HTERT RPE-1 (cell line): ENCODE results near the gene NOP14.
"Not testable (repeated sequence)": the region's sequence is repeated elsewhere in the genome, so short reads cannot be mapped to it uniquely, and the experiment has no call there.

Experiments used
- in situ Hi-C: fragments of 300-500 bp; cut with MboI; formaldehyde crosslinking; loops from 4 replicates; pipeline ENCODE4 v1.14.3; 2020; ENCODE audit warnings: low sequenced_read_pairs

Gene NOP14

GRCh38 chr4:2918300-2918699, 44.9 kb downstream of the NOP14 start:
- in situ Hi-C loops: not testable (repeated sequence)

DNA sequence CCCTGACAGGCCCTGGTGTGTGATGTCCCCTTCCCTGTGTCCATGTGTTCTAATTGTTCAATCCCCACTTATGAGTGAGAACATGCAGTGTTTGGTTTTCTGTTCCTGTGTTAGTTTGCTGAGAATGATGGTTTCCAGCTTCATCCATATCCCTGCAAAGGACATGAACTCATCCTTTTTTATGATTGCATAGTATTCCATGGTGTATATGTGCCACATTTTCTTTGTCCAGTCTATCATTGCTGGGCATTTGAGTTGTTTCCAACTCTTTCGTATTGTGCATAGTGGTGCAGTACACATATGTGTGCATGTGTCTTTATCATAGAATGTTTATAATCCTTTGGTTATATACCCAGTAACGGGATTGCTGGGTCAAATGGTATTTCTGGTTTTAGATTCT, 46.5 kb downstream of the NOP14 start:
- in situ Hi-C loops: not testable (repeated sequence)

DNA sequence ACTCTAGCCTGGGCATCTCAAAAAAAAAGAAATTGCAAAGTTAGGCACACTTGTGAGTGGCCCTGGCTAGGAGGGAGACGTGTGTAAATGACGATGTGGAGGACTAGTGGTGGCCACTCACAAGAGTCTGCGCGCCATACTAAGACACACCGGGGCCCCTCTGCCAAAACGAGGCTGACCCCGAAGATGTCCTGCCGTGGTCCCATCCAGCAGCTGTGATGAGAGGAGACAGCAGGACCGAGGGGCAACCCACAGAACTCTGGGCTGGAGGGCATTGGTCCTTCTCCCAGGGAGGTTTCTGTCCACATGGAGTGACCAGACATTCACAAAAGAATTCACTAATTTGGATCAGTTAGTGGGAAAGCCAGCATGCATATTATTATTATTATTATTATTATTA, 47.4 kb downstream of the NOP14 start:
- in situ Hi-C loops: no loop called here

DNA sequence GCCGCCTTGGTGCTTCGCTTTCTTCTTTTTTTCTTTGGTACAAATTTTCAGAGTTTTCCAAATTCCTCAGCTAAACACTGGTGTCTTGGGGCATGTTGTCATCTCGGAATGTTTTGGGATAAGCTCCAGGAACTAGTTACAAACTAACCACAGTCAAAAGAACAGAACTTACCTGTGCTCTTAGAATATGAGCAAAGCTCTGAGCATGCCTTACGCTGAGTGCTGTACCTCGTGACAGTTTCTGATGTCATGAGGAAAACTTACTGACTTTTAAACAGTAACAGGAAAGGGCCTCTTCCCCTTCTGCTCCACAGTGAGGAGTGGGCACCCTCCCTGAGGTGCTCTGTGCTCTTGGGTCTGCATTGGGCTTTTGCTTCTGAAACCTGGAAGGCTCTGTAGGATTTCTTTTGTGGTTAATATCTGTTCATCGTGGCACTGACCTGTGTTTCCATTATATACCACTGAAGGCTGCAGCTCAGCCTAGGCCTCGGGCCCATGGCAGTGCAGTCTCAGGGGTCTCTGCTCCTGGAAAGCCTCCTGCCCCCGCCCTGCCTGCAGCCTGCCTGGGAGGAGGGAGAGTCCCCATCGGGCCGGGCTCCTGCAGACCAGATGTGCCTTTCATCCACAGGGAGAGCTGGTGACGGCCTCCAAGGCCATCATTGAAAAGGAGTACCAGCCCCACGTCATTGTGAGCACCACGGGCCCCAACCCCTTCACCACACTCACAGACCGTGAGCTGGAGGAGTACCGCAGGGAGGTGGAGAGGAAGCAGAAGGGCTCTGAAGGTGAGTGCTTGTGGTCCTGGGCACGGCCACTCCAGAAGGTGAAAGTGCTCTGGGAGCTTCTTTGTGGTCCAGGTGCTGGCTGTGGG, 48.7 kb downstream of the NOP14 start:
- in situ Hi-C loops: no loop called here

GRCh38 chr4:2913168-2913567, 50.0 kb downstream of the NOP14 start:
- in situ Hi-C loops: no loop called here

- in situ Hi-C loops: no loop called here
These were observed 51.3 kb downstream of the NOP14 start for GRCh38 chr4:2911868-2912267.

DNA sequence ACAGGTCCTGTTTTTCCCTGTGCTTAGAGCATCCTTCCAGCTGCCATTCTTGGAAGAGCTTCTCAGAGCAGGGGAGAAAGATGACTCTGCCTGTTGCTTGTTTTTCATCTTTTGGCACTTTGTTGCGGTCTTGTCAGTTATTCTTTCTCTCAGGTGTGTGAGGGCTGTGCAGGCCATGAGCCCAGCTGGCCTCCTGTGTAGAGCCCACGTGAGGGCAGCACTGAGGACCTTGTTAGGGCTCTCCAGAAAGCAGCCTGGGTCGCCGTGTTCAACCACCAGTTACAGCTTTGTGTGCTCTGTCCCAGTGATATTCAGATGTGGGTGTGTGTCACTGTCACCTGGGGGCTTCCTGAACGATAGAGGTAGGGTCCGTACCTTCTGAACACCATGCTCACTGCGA, 52.8 kb downstream of the NOP14 start:
- in situ Hi-C loops: no loop called here

- in situ Hi-C loops: no loop called here
These were observed 53.6 kb downstream of the NOP14 start for GRCh38 chr4:2909583-2909982.

- in situ Hi-C loops: no loop called here
These were observed 54.5 kb downstream of the NOP14 start for GRCh38 chr4:2908686-2909085.

- in situ Hi-C loops: no loop called here
These were observed 55.4 kb downstream of the NOP14 start for GRCh38 chr4:2907706-2908293.

DNA sequence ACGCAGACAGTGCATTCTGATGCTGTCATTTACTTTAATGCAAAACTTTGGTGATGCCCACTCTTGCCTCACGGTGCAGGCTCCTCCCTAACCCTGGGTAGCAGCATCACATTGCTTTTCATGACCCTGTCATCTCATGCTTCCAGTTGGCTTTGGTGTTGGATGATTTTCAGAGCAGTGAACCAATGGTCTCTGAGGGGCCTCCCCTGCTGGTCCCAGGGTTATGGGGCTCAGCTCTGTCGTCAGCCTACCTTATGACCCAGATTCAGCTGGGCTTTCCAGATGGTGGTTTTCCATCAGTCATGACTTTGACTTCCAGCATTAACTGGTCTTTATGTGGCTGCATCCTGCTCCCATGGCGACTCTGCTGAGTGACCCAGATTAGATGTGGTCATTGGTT, 56.0 kb downstream of the NOP14 start:
- in situ Hi-C loops: no loop called here

DNA sequence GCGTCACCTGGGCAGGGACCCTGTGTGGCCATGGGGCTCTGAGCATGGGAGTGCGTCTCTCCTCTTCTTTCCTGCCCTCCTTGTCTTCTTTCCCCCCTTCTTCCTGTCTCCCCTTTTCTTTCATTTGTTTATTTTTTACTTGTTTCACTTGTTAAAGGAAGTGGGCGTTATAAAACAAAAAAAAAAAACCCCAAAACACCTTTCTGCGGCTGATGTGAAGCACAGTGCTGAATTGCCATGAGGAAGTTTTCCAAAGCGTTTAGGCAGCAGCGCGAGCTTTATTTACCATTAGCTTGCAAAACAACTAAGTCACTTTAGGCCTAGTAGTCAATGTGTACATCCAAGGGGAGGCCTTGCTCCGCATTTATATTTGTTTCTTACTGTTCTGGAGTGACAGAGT, 57.0 kb downstream of the NOP14 start:
- in situ Hi-C loops: no loop called here

DNA sequence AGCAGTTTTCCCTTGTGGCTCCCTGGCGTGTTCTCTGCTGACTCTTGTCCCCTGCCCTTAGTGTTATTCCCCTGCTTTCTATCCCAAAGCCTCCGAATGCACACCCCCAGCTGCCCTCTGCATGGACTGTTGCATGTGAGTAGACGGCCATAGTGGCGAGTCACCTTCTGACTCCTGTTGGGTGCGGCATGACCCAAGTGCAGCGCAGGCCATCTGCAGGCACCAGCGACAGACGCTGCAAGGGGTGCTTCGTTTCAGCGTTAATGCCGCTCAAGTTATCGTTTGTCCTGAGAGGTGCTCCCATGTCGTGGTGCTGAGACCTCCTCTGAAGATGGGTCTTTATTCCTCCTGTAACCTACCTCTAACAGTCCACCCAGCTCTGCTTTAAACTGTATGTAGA, 57.7 kb downstream of the NOP14 start:
- in situ Hi-C loops: no loop called here

GRCh38 chr4:2902126-2902525, 61.1 kb downstream of the NOP14 start:
- in situ Hi-C loops: no loop called here

- in situ Hi-C loops: no loop called here
These were observed 62.0 kb downstream of the NOP14 start for GRCh38 chr4:2901186-2901585.

DNA sequence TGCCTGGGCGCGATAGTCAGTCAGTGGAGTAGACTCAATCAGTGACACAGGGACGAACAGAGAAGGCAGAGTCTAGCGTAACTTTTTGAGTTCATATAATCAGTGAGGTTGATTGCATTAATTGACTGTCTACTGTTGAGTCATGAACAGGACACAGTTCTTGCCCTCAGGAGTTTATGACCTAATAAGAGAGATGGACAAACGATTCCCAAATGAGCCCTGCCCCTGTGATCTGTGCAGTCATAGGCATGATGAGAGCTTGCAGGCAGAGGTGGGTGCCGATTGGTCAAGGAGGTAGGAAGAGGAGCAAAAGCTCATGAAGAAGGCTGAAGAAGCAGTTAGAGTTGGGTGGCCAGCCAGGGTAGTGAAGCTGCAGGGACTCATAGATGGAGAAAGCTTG, 62.5 kb downstream of the NOP14 start:
- in situ Hi-C loops: no loop called here

GRCh38 chr4:2898001-2898400, 65.2 kb downstream of the NOP14 start:
- in situ Hi-C loops: no loop called here

- in situ Hi-C loops: no loop called here
These were observed 69.4 kb downstream of the NOP14 start for GRCh38 chr4:2893772-2894171.

DNA sequence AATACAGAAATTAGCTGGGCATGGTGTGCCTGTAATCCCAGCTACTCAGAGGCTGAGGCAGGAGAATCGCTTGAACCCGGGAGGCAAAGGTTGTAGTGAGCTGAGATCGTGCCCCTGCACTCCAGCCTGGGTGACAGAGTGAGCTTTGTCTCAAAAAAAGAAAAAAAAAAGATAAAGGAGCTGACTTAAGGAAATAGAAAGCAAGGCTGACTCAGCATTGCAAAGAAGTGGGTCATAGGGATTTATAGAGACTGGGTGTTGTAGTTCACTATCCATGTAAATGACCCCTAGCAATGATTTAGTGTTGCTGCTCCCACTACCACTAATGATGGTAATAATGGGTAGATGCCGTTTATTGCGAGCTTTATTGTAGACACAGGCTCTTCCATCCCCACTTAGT, 71.9 kb downstream of the NOP14 start:
- in situ Hi-C loops: no loop called here

GRCh38 chr4:2888886-2889285, 74.3 kb downstream of the NOP14 start:
- in situ Hi-C loops: no loop called here
